ENCODE measurements around the gene TDRD5.

Gene TDRD5

GRCh38 chr1:179598631-179599030 lies 7.0 kb downstream of the TDRD5 start:
- DNase-seq (ENCODE audit: low read depth), result no peak
- H3K4me3 ChIP-seq (ENCODE audit: low read depth, low read length), result no peak overlapping the region
- no peak for TF ChIP-seq CTCF (IDR thresholded peaks at IDR 0.05; ENCODE audit: control insufficient read depth, extremely low read depth, insufficient read depth)

GRCh38 chr1:179599623-179600249 lies 8.1 kb downstream of the TDRD5 start:
- peak; percentile 81 for TF ChIP-seq CTCF (IDR thresholded peaks at IDR 0.05; ENCODE audit: control insufficient read depth, extremely low read depth, insufficient read depth)
- DNase-seq (ENCODE audit: low read depth), result peak; percentile 42
- H3K4me3 ChIP-seq (ENCODE audit: low read depth, low read length), result no peak overlapping the region

GRCh38 chr1:179601093-179601492 lies 9.5 kb downstream of the TDRD5 start:
- no peak for TF ChIP-seq CTCF (IDR thresholded peaks at IDR 0.05; ENCODE audit: control insufficient read depth, extremely low read depth, insufficient read depth)
- no peak for DNase-seq (ENCODE audit: low read depth)

GRCh38 chr1:179612361-179612760 lies 20.7 kb downstream of the TDRD5 start:
- no peak for DNase-seq (ENCODE audit: low read depth)
- no peak overlapping the region for H3K4me3 ChIP-seq (ENCODE audit: low read depth, low read length)
- no peak for TF ChIP-seq CTCF (IDR thresholded peaks at IDR 0.05; ENCODE audit: control insufficient read depth, extremely low read depth, insufficient read depth)

More at GRCh38 chr1:179601093-179601492, 9.5 kb downstream of the TDRD5 start:
- H3K4me3 ChIP-seq (ENCODE audit: low read depth, low read length), result no peak overlapping the region

GRCh38 chr1:179630719-179631118 lies 39.1 kb downstream of the TDRD5 start:
- TF ChIP-seq CTCF (IDR thresholded peaks at IDR 0.05; ENCODE audit: control insufficient read depth, extremely low read depth, insufficient read depth), result no peak
- no peak overlapping the region for H3K4me3 ChIP-seq (ENCODE audit: low read depth, low read length)
- DNase-seq (ENCODE audit: low read depth), result no peak

GRCh38 chr1:179632868-179633267 lies 41.2 kb downstream of the TDRD5 start:
- no peak overlapping the region for H3K4me3 ChIP-seq (ENCODE audit: low read depth, low read length)
- DNase-seq (ENCODE audit: low read depth), result no peak
- TF ChIP-seq CTCF (IDR thresholded peaks at IDR 0.05; ENCODE audit: control insufficient read depth, extremely low read depth, insufficient read depth), result no peak

Measured in LNCaP clone FGC (cell line).